Panc1 (cell line): ENCODE data around the gene GPAM. TPM values are rescaled to one million over a fixed set of nuclear protein-coding genes. Genes with fewer than 3 reads are reported as not detected.

Source experiments
- ATAC-seq: fragments of 200-7000 bp; cut with Tn5 transposase; 2 replicates; pipeline ENCODE4 v1.9.1; 2020; ENCODE audit warnings: mild to moderate bottlenecking, moderate library complexity
- Bru-seq: library from RNA; stranded (reverse); fragments of 400-500 nt; gene quantifications from one replicate; lab custom pipeline; 2021; lab: Mats Ljungman, UMichigan
- BruChase-seq, 2 experiments: library from RNA; stranded (reverse); fragments of 400-500 nt; gene quantifications; one replicate each; lab custom pipeline; 2021; lab: Mats Ljungman, UMichigan
- BruUV-seq: library from RNA; stranded (reverse); fragments of 400-500 nt; replicated peaks from 2 replicates; lab custom pipeline; 2021; lab: Mats Ljungman, UMichigan
- CTCF ChIA-PET: fragments of 300-600 bp; sonication (Branson Sonifier 250); formaldehyde crosslinking; loops from one replicate; lab custom pipeline; 2022; ENCODE audit warnings: antibody characterized with exemption; lab: Charles Lee
- POLR2A ChIA-PET: fragments of 300-600 bp; sonication (Branson Sonifier 250); formaldehyde crosslinking; loops from one replicate; lab custom pipeline; 2022; ENCODE audit warnings: antibody characterized with exemption; lab: Charles Lee
- DNase-seq: peaks from one replicate; pipeline ENCODE4 v3.0.0-alpha.2; 2010; ENCODE audit warnings: low read depth, low spot score
- H3K27ac ChIP-seq: 2 replicates; pipeline ENCODE4 v1.5.1; 2011; ENCODE audit warnings: mild to moderate bottlenecking, low read length, inconsistent platforms
- H3K27me3 ChIP-seq: fragments of 200-500 bp; sonication (Bioruptor generic); 2 replicates; pipeline ENCODE4 v1.6.0; 2014; ENCODE audit warnings: low read length, inconsistent platforms; ENCODE audit not compliant: control insufficient read depth, insufficient read depth
- H3K36me3 ChIP-seq: fragments of 200-500 bp; sonication (Bioruptor generic); 2 replicates; pipeline ENCODE4 v1.5.1; 2014; ENCODE audit warnings: inconsistent platforms, mild to moderate bottlenecking, low read length, moderate library complexity; ENCODE audit not compliant: control insufficient read depth, insufficient read depth
- H3K4me1 ChIP-seq: 2 replicates; pipeline ENCODE4 v1.5.1; 2011; ENCODE audit warnings: inconsistent platforms, mild to moderate bottlenecking, low read length, moderate library complexity; ENCODE audit not compliant: control insufficient read depth, insufficient read depth
- H3K4me3 ChIP-seq, 2 experiments: 2 replicates each; pipeline ENCODE4 v1.5.1; 2011 to 2012; ENCODE audit warnings: low read depth in 2 of 2, low read length in 2 of 2, mild to moderate bottlenecking in 2 of 2, inconsistent platforms in 1 of 2, moderate library complexity in 1 of 2
- H3K9me3 ChIP-seq: fragments of 200-500 bp; sonication (Bioruptor generic); 2 replicates; pipeline ENCODE4 v1.5.1; 2014; ENCODE audit warnings: low read depth, mild to moderate bottlenecking, inconsistent platforms, low read length, moderate library complexity; ENCODE audit not compliant: control insufficient read depth, insufficient read depth
- POLR2AphosphoS5 ChIP-seq: IDR thresholded peaks from 2 replicates; pipeline ENCODE4 v1.6.1; 2012; ENCODE audit warnings: mild to moderate bottlenecking, low read depth, low read length, moderate library complexity
- REST ChIP-seq, 2 experiments: IDR thresholded peaks; 2 replicates each; pipeline ENCODE4 v1.6.1; 2011 to 2012; ENCODE audit warnings: low read depth in 2 of 2, control low read depth in 1 of 2, low read length in 1 of 2, mild to moderate bottlenecking in 1 of 2, moderate library complexity in 1 of 2; ENCODE audit not compliant: insufficient read depth in 1 of 2
- SIN3A ChIP-seq: IDR thresholded peaks from 2 replicates; pipeline ENCODE4 v1.6.1; 2012; ENCODE audit warnings: low read depth, mild to moderate bottlenecking, low read length, moderate library complexity, borderline replicate concordance; ENCODE audit not compliant: insufficient read depth
- TCF7L2 ChIP-seq: IDR thresholded peaks from 2 replicates; pipeline ENCODE4 v1.6.1; 2011; ENCODE audit warnings: mild to moderate bottlenecking, low read depth, low read length, inconsistent platforms
- in situ Hi-C: cut with HindIII; loops from 2 replicates; pipeline ENCODE4 v1.10.0; 2016; ENCODE audit warnings: low sequenced_read_pairs, low pct_unique_long_range_greater_than_20kb
- intact Hi-C: fragments of 100-400 bp; cut with micrococcal nuclease; formaldehyde crosslinking; loops from one replicate; pipeline ENCODE4 v1.10.0; 2022; ENCODE audit not compliant: unreplicated experiment
- long read RNA-seq: library from polyadenylated mRNA; unstranded; transcript quantifications from one replicate; pipeline ENCODE4 v2.0.0, GENCODE V29; 2021; ENCODE audit not compliant: unreplicated experiment
- polyA plus RNA-seq: library from polyadenylated mRNA; unstranded; fragments of >200 nt; gene quantifications from one replicate; pipeline ENCODE4 v1.2.1, GENCODE V29; 2012; ENCODE audit warnings: missing spikeins; ENCODE audit not compliant: insufficient read length
- total RNA-seq: library from RNA; stranded (reverse); gene quantifications from one replicate; pipeline ENCODE4 v1.2.1, GENCODE V29; 2021; ENCODE audit not compliant: unreplicated experiment
- TF ChIP-seq, protein P1 (sequence below): fragments of 450-650 bp; IDR thresholded peaks from 2 replicates; pipeline ENCODE4 v1.5.1; 2017; ENCODE audit warnings: mild to moderate bottlenecking

Gene GPAM
- total RNA-seq (8.0 TPM), Bru-seq, nascent RNA (percentile 60 among the genes with signal in this experiment), BruChase-seq, experiment 1, labeled RNA remaining after a 2-hour chase (percentile 63 among the genes with signal in this experiment), BruChase-seq, experiment 2, labeled RNA remaining after a 6-hour chase (percentile 66 among the genes with signal in this experiment)
- polyA plus RNA-seq: 3.4 TPM
- long read RNA-seq, full-length matches to known transcripts: 2 of 4 reads
- long read RNA-seq, partial matches to known transcripts: 1 of 4 reads
- long read RNA-seq, other reads (novel, unspliced or antisense): 1 of 4 reads

GRCh38 chr10:112183329-112184051, at the start of gene GPAM:
Gene GPAM, minus strand, starts transcription at chr10:112183765. Its CDS starts 1,981 bp downstream, at chr10:112181784.
- Histone ChIP-seq H3K36me3 (peaks cover 7% of the 10 kb centered on the region; the same call in 1 of the 2 replicates), H3K4me1 (peaks cover 13% of the 10 kb centered on the region), H3K4me3 (peak within 1 kb of the TSS; percentile 92 to 96), H3K27ac (peak within 1 kb of the TSS; percentile 79), H3K27me3 (no peaks in the 10 kb centered on the region), H3K9me3 (peaks cover 8% of the 10 kb centered on the region)
- peak; percentile 100 for ATAC-seq
- ChIA-PET CTCF (interaction anchor here (1.0 kb wide), 1 partner anchor 44 kb away, joined by 3 read pairs; no protein-coding TSS in a partner anchor), POLR2A (no interaction called here)
- TF ChIP-seq SIN3A: peak; percentile 98; the same call in 1 of the 2 replicates
- TF ChIP-seq, protein P1, sequence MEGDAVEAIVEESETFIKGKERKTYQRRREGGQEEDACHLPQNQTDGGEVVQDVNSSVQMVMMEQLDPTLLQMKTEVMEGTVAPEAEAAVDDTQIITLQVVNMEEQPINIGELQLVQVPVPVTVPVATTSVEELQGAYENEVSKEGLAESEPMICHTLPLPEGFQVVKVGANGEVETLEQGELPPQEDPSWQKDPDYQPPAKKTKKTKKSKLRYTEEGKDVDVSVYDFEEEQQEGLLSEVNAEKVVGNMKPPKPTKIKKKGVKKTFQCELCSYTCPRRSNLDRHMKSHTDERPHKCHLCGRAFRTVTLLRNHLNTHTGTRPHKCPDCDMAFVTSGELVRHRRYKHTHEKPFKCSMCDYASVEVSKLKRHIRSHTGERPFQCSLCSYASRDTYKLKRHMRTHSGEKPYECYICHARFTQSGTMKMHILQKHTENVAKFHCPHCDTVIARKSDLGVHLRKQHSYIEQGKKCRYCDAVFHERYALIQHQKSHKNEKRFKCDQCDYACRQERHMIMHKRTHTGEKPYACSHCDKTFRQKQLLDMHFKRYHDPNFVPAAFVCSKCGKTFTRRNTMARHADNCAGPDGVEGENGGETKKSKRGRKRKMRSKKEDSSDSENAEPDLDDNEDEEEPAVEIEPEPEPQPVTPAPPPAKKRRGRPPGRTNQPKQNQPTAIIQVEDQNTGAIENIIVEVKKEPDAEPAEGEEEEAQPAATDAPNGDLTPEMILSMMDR: no peak
- TF ChIP-seq POLR2AphosphoS5: peak; percentile 90
- peak in 1 of 2 experiments; percentile 68; a peak in 1 of 4 replicates for TF ChIP-seq REST (IDR thresholded peaks at IDR 0.05; ENCODE audit: insufficient read depth in 1 of 2, low read depth in 2 of 2, low read length in 1 of 2)
- no peak for TF ChIP-seq TCF7L2
- no TSS peak for BruUV-seq
- intact Hi-C loops: loop anchor here (10.0 kb wide), 2 partner anchors 121 to 251 kb away; no protein-coding TSS in a partner anchor
- in situ Hi-C loops: no loop called here
- peak; percentile 39 for DNase-seq

DNA sequence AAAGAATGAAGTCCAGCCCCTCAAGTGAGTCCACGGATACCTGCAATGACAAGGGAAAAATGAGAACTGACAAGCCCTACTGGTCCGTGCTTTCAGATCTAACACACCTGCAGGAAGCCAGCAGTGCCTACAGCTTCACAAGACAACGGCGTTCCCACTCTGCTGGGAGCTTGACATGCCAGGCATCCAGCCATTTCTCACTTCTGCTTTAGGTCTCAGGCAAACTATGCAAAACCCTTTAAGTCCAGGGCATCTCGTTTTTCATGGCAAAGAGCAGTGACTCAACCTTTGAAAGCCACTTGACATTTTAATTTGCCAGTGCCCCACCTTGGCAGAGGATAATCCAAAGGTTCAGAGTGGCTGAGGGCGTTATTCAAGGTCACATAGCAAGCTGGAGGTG, 49.1 kb upstream of the GPAM start:
- H3K4me1 ChIP-seq: no peaks in the 10 kb centered on the region
- in situ Hi-C loops (no loop called here), intact Hi-C loops (no loop called here)
- no TSS peak for BruUV-seq
- H3K27me3 ChIP-seq: no peaks in the 10 kb centered on the region
- TF ChIP-seq, protein P1: no peak
- TF ChIP-seq TCF7L2 (no peak), SIN3A (no peak), REST (IDR thresholded peaks at IDR 0.05; ENCODE audit: insufficient read depth in 1 of 2, low read depth in 2 of 2, low read length in 1 of 2) (no peak), POLR2AphosphoS5 (no peak)
- no peak overlapping the region for H3K27ac ChIP-seq
- no peaks in the 10 kb centered on the region for H3K9me3 ChIP-seq
- DNase-seq (no peak), ATAC-seq (no peak)
- CTCF ChIA-PET: no interaction called here
- POLR2A ChIA-PET: no interaction called here
- H3K36me3 ChIP-seq: no peaks in the 10 kb centered on the region
- no peak overlapping the region for H3K4me3 ChIP-seq
